Lung (tissue), 12 donors: ENCODE data around the gene ETF1. TPM values are rescaled to one million over a fixed set of nuclear protein-coding genes. Genes with fewer than 3 reads are reported as not detected.
A peak's percentile ranks its signal among the peaks of the same experiment; 100 is the strongest.
"Not testable (repeated sequence)": the region's sequence is repeated elsewhere in the genome, so short reads cannot be mapped to it uniquely, and the experiment has no call there.

Experiments used
- ATAC-seq: fragments of 200-7000 bp; cut with Tn5 transposase; one replicate; pipeline ENCODE4 v1.9.1; 2020; ENCODE audit warnings: moderate number of reproducible peaks; ENCODE audit not compliant: insufficient read depth, low FRiP score
- DNase-seq, 3 donors: peaks; one replicate each; pipeline ENCODE4 v3.0.0-alpha.2; 2013 to 2017
- H3K27ac ChIP-seq, 2 donors: one replicate each; pipeline ENCODE4 v1.5.1; 2013; ENCODE audit warnings: mild to moderate bottlenecking in 2 of 2, moderate library complexity in 2 of 2, control low read depth in 1 of 2, inconsistent platforms in 1 of 2, low read depth in 1 of 2, low read length in 1 of 2
- H3K27me3 ChIP-seq, 3 donors: one replicate each; pipeline ENCODE4 v1.5.1; 2013; ENCODE audit warnings: low read length in 2 of 3; ENCODE audit not compliant: control insufficient read depth in 3 of 3, insufficient read depth in 3 of 3
- H3K36me3 ChIP-seq, 4 donors: one replicate each; pipeline ENCODE4 v1.5.1; 2013; ENCODE audit warnings: low read length in 4 of 4, mild to moderate bottlenecking in 1 of 4, moderate library complexity in 1 of 4; ENCODE audit not compliant: control insufficient read depth in 4 of 4, insufficient read depth in 4 of 4
- H3K4me1 ChIP-seq, 5 donors: one replicate each; pipeline ENCODE4 v1.5.1; 2013; ENCODE audit warnings: low read length in 5 of 5, mild to moderate bottlenecking in 2 of 5, moderate library complexity in 1 of 5; ENCODE audit not compliant: control insufficient read depth in 5 of 5, insufficient read depth in 5 of 5
- H3K4me3 ChIP-seq: one replicate; pipeline ENCODE4 v1.5.1; 2013; ENCODE audit warnings: mild to moderate bottlenecking, control low read depth, moderate library complexity
- H3K9ac ChIP-seq, 2 donors: one replicate each; pipeline ENCODE4 v1.5.1; 2013; ENCODE audit warnings: low read length in 2 of 2, control low read depth in 1 of 2; ENCODE audit not compliant: insufficient read depth in 1 of 2
- H3K9me3 ChIP-seq, 4 donors: one replicate each; pipeline ENCODE4 v1.5.1; 2013; ENCODE audit warnings: low read length in 3 of 4, mild to moderate bottlenecking in 1 of 4, moderate library complexity in 1 of 4; ENCODE audit not compliant: control insufficient read depth in 4 of 4, insufficient read depth in 3 of 4
- WGBS, 2 donors: extraction: QIAGEN DNeasy Blood & Tissue Kit; methylation state at CpG; one replicate each; pipeline ENCODE4 v1.1.7; 2013; 5-methylcytosine and 5-hydroxymethylcytosine counted together
- polyA plus RNA-seq, 2 donors: library from polyadenylated mRNA; stranded (reverse); fragments of 200-250 nt; gene quantifications; one replicate each; pipeline ENCODE4 v1.2.1, GENCODE V29; 2013
- total RNA-seq, 2 donors: library from RNA; depleted of rRNA in 1 of 2; stranded (reverse); fragments of >200 nt in 1 of 2; gene quantifications; one replicate each; pipeline ENCODE4 v1.2.1, GENCODE V29; 2014 to 2021
- TF ChIP-seq, protein P1 (sequence below): IDR thresholded peaks from 2 replicates; pipeline ENCODE4 v1.5.1; 2012; ENCODE audit warnings: mild to moderate bottlenecking; ENCODE audit errors: control extremely low read depth, extremely low read depth
- donor health status: control.
- donor health status: control.
- donor health status: Bipolar disorder and iron deficiency.
- donor health status: healthy.
- donor health status: DM: yes; HTN: yes; CAD: no.

Gene ETF1
- total and polyA plus RNA-seq, 4 donors: 36.9 to 99.2 (median 62.8) TPM

DNA sequence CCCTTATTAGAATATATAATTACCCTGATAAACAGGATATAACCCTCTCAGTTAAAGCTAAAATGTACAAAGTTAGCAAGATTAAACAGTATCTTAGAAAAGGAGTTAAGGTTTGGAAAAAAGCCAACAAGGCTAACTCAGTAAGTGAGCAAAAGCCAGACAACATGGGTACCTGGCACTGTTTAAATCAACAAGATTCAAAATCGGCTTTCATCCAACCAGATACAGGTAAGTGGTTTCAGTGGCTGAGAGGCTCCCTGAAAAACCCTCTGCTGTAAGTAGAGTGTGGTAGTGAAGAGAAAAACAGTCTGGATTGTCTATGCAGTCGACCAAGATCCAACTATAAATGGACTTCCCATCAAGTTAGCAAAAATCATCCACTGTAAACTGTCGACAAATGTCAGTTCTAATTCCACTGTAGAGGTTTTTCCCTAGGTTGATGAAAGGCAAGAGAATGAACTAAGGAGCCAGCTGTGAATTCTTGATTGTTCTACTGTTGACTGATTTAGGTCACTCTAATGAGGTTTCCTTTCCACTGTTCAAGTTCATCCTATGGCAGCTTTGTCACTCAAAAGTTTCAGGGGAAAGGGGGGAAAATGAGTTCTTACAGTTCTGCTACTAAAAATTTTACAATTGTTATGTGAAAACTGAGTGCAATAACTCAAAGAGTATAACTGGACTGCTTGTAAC, 27.3 kb downstream of the ETF1 start:
- WGBS, 2 donors: 68 to 90% methylated on average over 3 of the region's 3 CpGs
- H3K27me3 ChIP-seq: no peaks in the 10 kb centered on the region
- ATAC-seq (no peak), DNase-seq (peak in 1 of 3 donors; percentile 60)
- H3K27ac ChIP-seq: no peak overlapping the region
- H3K9me3 ChIP-seq: no peaks in the 10 kb centered on the region
- no peak overlapping the region for H3K4me3 ChIP-seq
- H3K9ac ChIP-seq: no peak overlapping the region
- peaks cover 25 to 51% (median 39%) of the 10 kb centered on the region in 4 donors for H3K36me3 ChIP-seq
- TF ChIP-seq, protein P1, sequence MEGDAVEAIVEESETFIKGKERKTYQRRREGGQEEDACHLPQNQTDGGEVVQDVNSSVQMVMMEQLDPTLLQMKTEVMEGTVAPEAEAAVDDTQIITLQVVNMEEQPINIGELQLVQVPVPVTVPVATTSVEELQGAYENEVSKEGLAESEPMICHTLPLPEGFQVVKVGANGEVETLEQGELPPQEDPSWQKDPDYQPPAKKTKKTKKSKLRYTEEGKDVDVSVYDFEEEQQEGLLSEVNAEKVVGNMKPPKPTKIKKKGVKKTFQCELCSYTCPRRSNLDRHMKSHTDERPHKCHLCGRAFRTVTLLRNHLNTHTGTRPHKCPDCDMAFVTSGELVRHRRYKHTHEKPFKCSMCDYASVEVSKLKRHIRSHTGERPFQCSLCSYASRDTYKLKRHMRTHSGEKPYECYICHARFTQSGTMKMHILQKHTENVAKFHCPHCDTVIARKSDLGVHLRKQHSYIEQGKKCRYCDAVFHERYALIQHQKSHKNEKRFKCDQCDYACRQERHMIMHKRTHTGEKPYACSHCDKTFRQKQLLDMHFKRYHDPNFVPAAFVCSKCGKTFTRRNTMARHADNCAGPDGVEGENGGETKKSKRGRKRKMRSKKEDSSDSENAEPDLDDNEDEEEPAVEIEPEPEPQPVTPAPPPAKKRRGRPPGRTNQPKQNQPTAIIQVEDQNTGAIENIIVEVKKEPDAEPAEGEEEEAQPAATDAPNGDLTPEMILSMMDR: no peak
- peaks cover 0 to 3% (median 0%) of the 10 kb centered on the region in 5 donors for H3K4me1 ChIP-seq

DNA sequence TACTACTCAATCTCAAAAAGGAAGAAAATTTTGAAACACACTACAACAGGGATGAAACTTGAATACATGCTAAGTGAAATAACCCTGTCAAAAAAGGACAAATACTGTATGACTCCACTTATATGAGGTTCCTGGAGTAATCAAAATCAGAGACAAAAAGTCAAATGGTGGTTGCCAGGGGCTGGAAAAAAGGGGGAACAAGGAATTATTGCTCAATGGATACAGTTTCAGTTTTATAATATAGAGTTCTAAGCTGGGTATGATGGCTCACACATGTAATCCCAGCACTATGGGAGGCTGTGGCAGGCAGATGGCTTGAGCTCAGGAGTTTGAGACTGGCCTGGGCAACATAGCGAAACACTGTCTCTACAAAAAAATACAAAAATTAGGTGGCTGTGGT, 29.0 kb downstream of the ETF1 start:
- no peak for DNase-seq
- Histone ChIP-seq H3K27ac (no peak overlapping the region), H3K4me3 (no peak overlapping the region), H3K4me1 (peaks cover 0 to 2% (median 0%) of the 10 kb centered on the region in 5 donors), H3K36me3 (peaks cover 27 to 56% (median 42%) of the 10 kb centered on the region in 4 donors), H3K9ac (no peak overlapping the region), H3K27me3 (no peaks in the 10 kb centered on the region), H3K9me3 (no peaks in the 10 kb centered on the region)
- ATAC-seq: no peak
- TF ChIP-seq, protein P1: no peak
- WGBS, 2 donors: 95 to 96% methylated on average over 1 of the region's 1 CpG

DNA sequence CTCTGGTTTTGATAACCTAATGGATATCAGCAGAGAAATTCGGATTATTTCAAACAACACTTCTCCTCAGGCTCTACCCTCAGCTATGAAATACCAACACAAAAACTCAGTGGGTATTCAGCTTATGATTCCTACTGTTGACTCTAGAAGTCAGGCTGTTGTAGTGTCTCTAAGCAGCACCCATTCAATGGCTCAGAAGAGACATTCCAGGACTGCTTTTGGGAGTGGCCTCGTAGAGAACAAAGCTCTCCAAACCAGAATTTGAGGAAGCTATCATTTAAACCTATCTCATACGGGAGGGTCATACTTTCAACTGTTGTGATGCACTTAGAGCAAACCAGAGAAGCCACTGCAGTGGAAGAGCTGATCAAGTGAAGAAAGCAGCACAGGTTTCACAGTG, 34.1 kb downstream of the ETF1 start:
- Histone ChIP-seq H3K4me1 (peaks cover 0 to 2% (median 0%) of the 10 kb centered on the region in 5 donors), H3K36me3 (peaks cover 19 to 46% (median 29%) of the 10 kb centered on the region in 4 donors), H3K27me3 (no peaks in the 10 kb centered on the region), H3K27ac (no peak overlapping the region), H3K9me3 (no peaks in the 10 kb centered on the region), H3K4me3 (no peak overlapping the region), H3K9ac (no peak overlapping the region)
- DNase-seq (no peak), ATAC-seq (no peak)
- TF ChIP-seq, protein P1: no peak
- 50 to 52% methylated on average over 3 of the region's 3 CpGs for WGBS, 2 donors

DNA sequence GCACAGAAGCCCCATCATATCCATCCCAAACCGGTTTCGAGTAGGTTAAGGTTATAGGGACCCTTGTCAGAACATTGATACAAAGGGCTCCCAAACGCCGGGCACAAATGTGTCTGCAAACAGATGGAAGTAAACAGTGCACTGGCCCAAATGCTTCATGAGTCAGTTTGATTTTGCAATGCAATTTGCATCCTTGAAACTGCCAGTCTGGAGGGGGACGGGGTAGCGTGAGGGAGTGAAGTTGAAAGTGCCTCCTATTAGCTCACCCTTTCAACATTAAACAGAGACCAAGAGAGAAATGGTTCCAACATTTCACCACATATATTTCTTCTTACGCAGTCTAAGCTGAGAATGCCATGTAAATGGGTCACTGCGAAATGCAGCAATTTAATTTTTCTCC, 35.6 kb downstream of the ETF1 start:
- peak; percentile 75 for ATAC-seq
- peaks cover 17 to 35% (median 23%) of the 10 kb centered on the region in 4 donors for H3K36me3 ChIP-seq
- not testable (repeated sequence) for H3K9ac ChIP-seq

More for the DNA sequence above, 35.6 kb downstream of the ETF1 start:
- H3K9me3 ChIP-seq, H3K4me1 ChIP-seq, H3K27me3 ChIP-seq, H3K27ac ChIP-seq, DNase-seq, H3K4me3 ChIP-seq: not testable (repeated sequence)
- WGBS, 2 donors: 35 to 60% methylated on average over 8 of the region's 8 CpGs
